Myocyte (in vitro differentiated cells): ENCODE data around the gene INTS7. TPM values are rescaled to one million over a fixed set of nuclear protein-coding genes. Genes with fewer than 3 reads are reported as not detected.
"Not testable (repeated sequence)": the region's sequence is repeated elsewhere in the genome, so short reads cannot be mapped to it uniquely, and the experiment has no call there.

Experiments
- DNase-seq: peaks from one replicate; pipeline ENCODE4 v3.0.0-alpha.2; 2012; ENCODE audit warnings: low read depth
- total RNA-seq: library from RNA; depleted of rRNA; stranded (reverse); fragments of >200 nt; gene quantifications from 2 replicates; pipeline ENCODE4 v1.2.3, GENCODE V29; 2014

Gene INTS7
- total RNA-seq, 1 donor from 2014 or later, result 12.1 TPM

GRCh38 chr1:211985556-211986264 is 49.6 kb downstream of the INTS7 start:
- no peak for DNase-seq

- no peak for DNase-seq
These were observed 56.8 kb downstream of the INTS7 start for GRCh38 chr1:211978596-211978995.

DNA sequence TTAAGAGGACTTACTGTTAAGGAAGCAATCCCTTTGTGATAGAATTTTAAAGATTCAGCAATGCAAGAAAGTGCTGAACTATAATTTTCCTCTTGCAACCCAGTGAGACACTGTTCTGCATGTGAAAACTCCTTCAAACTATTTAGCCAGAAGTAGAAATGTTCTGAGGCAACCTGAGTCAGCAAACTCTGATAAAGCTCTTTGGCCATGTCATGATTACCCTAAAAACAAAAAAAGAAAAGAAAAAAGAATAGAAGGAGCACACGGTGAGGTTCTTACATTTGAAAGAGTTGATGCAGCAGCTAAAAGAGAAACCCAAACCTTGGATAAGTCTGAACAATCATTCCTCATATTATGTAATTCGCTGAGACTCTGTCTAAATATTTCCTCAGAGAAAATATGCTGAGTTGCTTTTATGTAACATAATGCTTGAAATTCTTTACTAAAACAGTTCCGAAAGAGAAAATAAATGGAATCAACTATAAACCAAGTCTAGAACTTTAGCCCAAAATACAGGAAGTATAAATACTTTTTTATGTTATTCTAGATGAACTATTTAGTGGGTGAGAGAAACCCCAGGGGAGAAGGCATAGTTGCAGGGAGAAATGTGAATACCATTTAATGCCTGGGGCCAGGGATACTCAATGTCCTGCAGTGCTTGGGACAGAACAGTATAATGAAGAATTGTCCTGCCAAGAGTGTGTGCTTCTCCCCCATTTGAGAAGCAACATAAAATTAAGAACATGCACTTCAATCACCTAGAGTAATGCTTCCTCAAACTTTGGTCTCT is 60.0 kb downstream of the INTS7 start:
- no peak for DNase-seq

DNA sequence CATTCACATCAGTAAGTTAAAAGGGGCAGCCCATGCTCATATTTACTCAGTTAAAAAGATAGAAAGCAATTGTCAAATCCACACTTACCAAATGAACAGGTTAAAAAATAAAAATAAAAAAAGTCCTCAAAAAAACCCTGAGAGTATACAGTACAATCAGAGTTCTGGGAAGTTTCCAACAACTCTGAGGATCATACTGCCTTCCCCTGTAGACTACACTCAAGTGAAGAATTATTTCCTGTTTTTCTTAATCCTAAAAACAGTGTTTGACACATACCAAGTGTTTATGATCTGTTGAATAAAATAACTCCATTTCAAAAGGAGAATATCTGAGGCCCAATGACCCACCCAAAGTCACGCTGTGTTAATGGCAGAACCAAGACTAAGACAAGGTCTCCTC is 61.8 kb downstream of the INTS7 start:
- DNase-seq, result no peak

DNA sequence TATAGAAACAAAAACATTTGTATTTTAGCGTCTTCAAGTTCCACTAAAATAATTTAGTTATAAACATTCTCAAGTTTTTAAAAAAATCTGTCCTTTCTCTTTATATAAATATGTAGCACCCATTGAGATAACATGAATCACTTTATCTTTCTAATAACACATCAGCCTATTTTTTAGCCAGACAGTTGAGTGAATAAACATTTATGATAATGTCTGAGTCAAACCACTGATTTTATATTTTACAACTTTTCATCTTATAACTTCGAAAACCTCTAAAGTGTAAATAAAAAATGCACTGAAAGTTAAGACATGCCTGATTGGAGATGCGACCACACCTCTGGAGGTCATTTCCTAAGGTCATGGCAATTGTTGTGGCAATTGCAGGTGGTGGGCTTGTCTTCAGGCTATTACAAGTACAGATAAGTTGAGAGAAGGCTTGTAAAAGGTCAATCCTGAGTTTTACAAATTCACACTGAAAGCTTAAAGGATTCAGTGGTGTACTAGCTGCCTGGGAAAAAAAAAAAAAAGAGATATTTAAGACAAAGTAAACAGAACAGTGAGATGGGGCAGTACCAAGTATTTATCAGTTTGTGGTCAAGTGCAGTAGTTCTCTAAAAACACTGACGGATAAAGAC is 67.0 kb downstream of the INTS7 start:
- DNase-seq, result no peak

DNA sequence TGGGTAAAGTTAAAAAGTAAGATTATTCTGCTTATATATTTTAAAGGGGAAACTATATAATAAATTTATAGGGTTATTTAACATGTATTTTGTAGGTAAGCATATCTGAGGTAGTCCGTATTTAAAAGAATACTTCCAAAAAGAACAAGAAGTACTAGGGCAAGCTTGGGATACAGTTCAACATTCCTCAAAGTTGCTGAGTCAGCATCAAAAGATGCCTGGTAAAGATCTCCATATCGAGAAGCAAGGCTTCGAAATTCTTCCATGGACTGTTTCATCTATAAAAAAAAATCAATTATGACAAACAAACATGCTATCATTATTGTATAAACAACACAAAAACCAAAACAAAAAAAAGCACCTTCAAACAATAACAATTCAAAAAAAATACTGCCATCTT is 67.7 kb downstream of the INTS7 start:
- no peak for DNase-seq

DNA sequence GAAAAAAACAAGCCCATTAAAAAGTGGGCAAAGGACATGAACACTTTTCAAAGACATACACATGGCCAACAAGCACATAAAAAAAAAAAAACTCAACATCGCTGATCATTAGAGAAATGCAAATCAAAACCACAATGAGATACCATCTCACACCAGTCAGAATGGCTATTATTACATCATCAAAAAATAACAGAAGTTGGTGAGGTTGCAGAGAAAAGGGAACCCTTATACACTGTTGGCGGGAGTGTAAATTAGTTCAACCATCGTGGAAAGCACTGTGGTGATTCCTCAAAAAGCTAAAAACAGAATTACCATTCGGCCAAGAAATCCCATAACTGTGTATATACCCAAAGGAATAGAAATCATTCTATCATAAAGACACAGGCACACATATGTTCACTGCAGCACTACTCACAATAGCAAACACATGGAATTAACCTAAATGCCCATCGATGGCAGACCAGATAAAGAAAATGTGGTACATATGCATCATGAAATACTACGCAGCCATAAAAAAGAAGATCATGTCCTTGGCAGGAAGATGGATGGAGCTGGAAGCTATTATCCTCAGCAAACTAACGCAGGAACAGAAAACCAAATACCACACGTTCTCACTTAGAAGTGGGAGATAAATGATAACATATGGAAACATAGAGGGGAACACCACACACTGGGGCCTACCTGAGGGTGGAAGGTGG is 70.1 kb downstream of the INTS7 start:
- DNase-seq, result no peak

DNA sequence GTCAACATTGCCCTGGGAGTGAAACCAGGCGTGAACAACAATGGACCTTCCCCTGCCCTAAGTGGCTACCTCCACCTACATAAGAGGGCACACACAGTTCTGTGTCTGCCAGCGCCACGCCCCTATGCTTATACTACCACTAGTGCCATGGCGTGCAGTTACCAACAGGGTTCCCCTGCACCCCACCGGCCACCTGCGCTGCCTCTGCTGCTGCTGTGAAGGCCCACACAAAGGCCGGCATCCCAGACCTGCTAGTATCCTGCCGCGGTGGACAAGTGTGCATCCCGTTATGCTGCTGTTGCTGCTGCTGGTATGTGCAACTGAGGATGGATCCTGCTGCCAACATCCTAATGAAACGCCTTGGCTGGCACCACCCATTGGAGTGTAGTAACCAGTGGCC is 75.7 kb downstream of the INTS7 start:
- no peak for DNase-seq

GRCh38 chr1:211959221-211959620 is 76.1 kb downstream of the INTS7 start:
- no peak for DNase-seq

- DNase-seq, result not testable (repeated sequence)
These were observed 81.3 kb downstream of the INTS7 start for GRCh38 chr1:211954028-211954427.

GRCh38 chr1:211953543-211953942 is 81.8 kb downstream of the INTS7 start:
- DNase-seq, result not testable (repeated sequence)

- DNase-seq, result no peak
These were observed 83.1 kb downstream of the INTS7 start for GRCh38 chr1:211952299-211952698.

DNA sequence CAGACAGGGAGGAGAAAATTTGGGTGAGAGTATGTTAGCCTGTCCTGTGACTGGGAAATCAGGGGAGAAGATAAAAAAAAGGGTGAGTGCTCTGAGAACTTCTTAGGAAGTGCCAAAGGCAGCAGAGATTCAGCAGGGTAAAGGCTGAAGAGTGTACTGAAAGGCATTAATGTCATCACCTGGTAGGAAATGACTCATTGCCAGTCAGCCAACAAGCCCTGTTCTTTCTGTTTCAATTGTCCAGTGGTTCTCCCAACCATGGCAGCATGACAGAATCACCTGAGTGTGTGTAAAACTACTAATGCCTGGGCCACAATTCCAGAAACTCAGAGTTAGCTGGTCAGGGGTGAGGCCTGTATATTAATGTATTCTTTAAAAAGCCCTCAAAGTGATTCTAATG is 83.5 kb downstream of the INTS7 start:
- DNase-seq, result no peak

GRCh38 chr1:211948377-211948776 is 87.0 kb downstream of the INTS7 start:
- no peak for DNase-seq

DNA sequence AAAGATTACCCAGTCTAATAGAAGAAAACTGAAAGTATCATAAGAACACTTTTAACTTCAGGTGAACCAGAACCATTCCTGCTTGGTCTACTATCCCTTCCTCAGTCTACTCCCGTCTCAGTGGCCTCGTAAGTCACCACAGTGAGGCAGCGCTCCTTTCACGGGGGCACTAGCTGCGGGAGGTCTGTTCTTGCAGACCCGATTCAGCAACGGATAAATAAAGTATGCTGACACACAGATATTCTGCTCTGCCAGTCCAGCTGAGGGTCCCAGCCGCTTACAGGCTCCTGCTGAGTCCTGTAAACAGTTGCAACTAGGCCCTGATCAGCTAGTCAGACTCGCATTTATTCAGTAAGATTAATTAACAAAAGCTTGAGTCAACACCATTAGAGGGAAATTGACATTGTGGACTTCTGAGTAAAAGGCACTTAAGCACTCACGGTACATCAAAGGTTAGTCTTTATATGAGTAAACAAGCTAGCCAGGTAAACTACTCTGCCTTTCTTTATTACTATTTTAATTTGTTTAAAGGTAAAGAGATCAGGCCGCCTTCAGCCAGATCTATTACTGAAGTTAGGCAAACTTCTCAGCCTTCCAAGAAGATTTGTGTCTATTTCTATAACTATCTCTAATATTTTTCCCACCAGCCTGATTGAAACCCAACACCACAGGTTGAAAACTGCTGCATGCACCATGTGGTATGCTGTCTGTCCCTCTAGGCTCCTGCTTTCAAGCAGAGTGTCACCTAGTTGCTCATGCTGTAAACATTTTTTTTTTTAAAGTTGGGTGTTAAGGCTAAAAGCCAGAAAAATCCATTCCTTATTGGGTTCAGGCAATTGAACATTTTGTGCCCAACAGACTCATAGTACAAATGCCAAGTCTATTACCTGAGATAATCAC is 87.7 kb downstream of the INTS7 start:
- DNase-seq, result no peak

GRCh38 chr1:211944733-211945500 is 90.4 kb downstream of the INTS7 start:
- DNase-seq, result peak; percentile 89

GRCh38 chr1:211942583-211942982 is 92.8 kb downstream of the INTS7 start:
- DNase-seq, result no peak

DNA sequence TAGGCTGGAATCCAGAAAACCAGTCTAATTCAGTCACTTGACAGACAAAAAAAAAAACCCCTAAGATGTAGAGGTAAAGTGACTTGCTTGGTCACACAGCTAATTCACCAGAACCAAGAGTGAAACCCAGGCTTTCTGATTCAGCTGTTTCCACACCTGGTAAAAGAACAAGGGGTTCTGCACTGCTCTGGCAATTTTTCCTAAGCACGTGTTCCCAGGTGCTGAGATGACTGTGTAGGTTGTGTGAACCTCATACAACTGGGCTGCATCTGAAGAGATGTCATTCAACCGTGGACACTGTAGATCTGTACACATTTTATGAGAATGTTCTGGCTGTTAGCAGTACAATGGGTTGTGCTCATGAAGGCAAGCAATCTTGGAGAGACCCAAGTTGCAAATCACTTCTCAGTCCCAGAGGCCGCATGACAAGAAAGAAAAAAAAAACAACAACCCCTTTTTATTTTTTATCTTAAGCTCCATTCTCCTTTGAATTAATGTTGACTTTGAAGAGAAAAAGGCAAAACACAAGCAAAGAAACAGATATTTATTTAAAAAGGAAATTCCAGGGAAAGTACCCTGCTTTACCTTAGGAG is 95.4 kb downstream of the INTS7 start:
- no peak for DNase-seq

DNA sequence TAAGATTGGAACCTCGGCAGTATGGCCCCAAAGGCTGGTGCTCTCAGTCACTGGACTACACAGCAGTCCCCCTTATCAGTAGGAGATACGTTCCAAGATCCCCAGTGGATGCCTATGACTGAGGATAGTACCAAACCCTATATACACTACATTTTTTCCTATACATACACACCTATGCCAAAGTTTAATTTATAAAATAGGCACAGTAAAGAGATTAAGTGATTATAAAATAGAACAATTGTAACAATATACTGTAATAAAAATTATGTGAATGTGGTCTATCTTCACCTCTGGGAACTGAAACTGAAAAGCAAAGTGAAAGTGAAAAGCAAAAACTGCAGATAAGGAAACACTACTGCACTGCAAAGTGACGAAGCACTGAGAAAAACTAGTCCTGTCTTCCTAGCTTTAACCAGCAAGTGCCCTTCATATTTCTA is 96.8 kb downstream of the INTS7 start:
- DNase-seq, result no peak
